Measurements from ENCODE around the gene MCF2L. TPM values are rescaled to one million over a fixed set of nuclear protein-coding genes. Genes with fewer than 3 reads are reported as not detected.
"Not testable (repeated sequence)": the region's sequence is repeated elsewhere in the genome, so short reads cannot be mapped to it uniquely, and the experiment has no call there.

MCF2L gene
- total RNA-seq, 1 donor from 2014 or later: 41.2 TPM

GRCh38 chr13:113098162-113098732, 129.2 kb downstream of the MCF2L start:
- Histone ChIP-seq H3K4me1 (no peaks in the 10 kb centered on the region), H3K27ac (replicated peaks) (no peak overlapping the region), H3K9me3 (replicated peaks) (no peaks in the 10 kb centered on the region), H3K36me3 (peaks cover 12% of the 10 kb centered on the region), H3K27me3 (ENCODE audit: low read depth) (no peaks in the 10 kb centered on the region), H3K4me3 (no peak overlapping the region)
- DNase-seq: no peak
- intact Hi-C loops (cut with micrococcal nuclease): no loop called here
- TF ChIP-seq, protein P1, sequence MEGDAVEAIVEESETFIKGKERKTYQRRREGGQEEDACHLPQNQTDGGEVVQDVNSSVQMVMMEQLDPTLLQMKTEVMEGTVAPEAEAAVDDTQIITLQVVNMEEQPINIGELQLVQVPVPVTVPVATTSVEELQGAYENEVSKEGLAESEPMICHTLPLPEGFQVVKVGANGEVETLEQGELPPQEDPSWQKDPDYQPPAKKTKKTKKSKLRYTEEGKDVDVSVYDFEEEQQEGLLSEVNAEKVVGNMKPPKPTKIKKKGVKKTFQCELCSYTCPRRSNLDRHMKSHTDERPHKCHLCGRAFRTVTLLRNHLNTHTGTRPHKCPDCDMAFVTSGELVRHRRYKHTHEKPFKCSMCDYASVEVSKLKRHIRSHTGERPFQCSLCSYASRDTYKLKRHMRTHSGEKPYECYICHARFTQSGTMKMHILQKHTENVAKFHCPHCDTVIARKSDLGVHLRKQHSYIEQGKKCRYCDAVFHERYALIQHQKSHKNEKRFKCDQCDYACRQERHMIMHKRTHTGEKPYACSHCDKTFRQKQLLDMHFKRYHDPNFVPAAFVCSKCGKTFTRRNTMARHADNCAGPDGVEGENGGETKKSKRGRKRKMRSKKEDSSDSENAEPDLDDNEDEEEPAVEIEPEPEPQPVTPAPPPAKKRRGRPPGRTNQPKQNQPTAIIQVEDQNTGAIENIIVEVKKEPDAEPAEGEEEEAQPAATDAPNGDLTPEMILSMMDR (IDR thresholded peaks at IDR 0.05; ENCODE audit: borderline replicate concordance): no peak

DNA sequence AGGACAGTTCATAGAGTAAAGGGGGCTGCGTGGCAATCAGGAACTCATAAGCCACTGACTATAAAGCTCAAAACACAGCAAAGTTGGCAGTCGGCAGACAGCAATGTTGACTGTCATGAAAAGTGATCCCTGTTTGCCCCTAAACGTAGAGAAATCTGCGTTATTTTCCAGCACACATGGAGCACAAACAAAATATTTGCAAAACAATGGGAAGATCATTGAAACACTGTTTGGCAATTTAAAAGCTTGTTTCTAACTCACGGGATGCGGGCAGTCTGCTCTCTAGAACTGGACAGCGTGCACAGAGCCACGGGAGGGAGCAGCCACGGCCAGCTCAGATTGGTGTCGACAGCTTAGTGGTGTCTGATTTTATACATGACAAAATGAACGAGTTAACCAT, 130.1 kb downstream of the MCF2L start:
- peaks cover 3% of the 10 kb centered on the region for H3K27me3 ChIP-seq (ENCODE audit: low read depth)
- intact Hi-C loops (cut with micrococcal nuclease): no loop called here

DNA sequence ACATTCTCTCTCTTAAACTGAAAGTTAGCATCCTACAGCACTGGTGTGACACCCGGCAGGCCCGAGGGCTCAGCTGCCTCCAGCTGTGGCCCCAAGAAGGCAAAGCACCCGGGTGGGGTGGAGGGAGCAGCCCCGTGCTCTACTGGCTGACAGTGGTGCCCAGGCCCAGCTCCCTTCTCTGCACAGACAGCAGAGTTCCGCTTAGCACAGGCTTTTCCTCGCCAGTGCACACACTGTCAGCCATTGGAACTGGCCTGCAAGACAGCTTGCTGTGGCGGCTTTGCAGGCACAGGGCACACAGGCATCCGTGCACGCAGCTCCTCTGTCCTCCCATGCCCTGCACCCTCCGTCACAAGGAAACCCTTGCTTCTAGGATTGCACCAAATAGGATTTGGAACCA, 133.3 kb downstream of the MCF2L start:
- H3K4me1 ChIP-seq; H3K9me3 ChIP-seq (replicated peaks); DNase-seq; H3K4me3 ChIP-seq; H3K27ac ChIP-seq (replicated peaks); H3K36me3 ChIP-seq; intact Hi-C loops (cut with micrococcal nuclease): not testable (repeated sequence)
- peaks cover 21% of the 10 kb centered on the region for H3K27me3 ChIP-seq (ENCODE audit: low read depth)

More for the DNA sequence above, 130.1 kb downstream of the MCF2L start:
- Histone ChIP-seq H3K9me3 (replicated peaks) (no peaks in the 10 kb centered on the region), H3K4me3 (no peak overlapping the region), H3K4me1 (no peaks in the 10 kb centered on the region), H3K36me3 (peaks cover 12% of the 10 kb centered on the region), H3K27ac (replicated peaks) (no peak overlapping the region)
- DNase-seq: no peak
- TF ChIP-seq, protein P1 (IDR thresholded peaks at IDR 0.05; ENCODE audit: borderline replicate concordance): no peak

DNA sequence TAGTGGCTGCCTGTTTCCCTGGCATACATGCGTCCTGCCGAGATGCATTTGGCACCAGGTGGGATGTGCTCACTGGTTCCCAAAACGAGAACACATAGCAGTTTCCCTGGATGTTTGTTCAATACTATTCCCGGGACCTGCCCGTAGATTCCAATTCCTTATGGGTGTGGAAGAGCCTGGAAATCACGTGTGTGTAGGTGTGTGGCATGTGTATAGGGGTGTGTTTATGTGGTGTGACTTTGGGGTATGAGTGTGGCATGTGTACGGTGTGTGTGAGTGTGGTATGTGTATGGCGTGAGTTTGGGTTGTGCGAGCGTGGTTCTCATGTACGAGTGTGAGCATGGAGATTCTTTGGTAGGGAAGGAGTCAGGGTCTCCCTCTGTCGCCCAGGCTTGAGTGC, 133.7 kb downstream of the MCF2L start:
- TF ChIP-seq, protein P1 (IDR thresholded peaks at IDR 0.05; ENCODE audit: borderline replicate concordance): no peak
- Histone ChIP-seq H3K27ac (replicated peaks) (no peak overlapping the region), H3K4me3 (no peak overlapping the region), H3K36me3 (no peaks in the 10 kb centered on the region), H3K27me3 (ENCODE audit: low read depth) (peaks cover 21% of the 10 kb centered on the region), H3K4me1 (no peaks in the 10 kb centered on the region), H3K9me3 (replicated peaks) (no peaks in the 10 kb centered on the region)
- no peak for DNase-seq
- intact Hi-C loops (cut with micrococcal nuclease): no loop called here

GRCh38 chr13:113103646-113104045, 134.6 kb downstream of the MCF2L start:
- no peaks in the 10 kb centered on the region for H3K9me3 ChIP-seq (replicated peaks)
- no peaks in the 10 kb centered on the region for H3K4me1 ChIP-seq
- H3K36me3 ChIP-seq: no peaks in the 10 kb centered on the region
- H3K27me3 ChIP-seq (ENCODE audit: low read depth): peaks cover 21% of the 10 kb centered on the region
- H3K4me3 ChIP-seq: no peak overlapping the region
- no peak overlapping the region for H3K27ac ChIP-seq (replicated peaks)
- intact Hi-C loops (cut with micrococcal nuclease): no loop called here
- no peak for DNase-seq
- TF ChIP-seq, protein P1 (IDR thresholded peaks at IDR 0.05; ENCODE audit: borderline replicate concordance): no peak

- no peak within 1 kb of the TSS for H3K27ac ChIP-seq (replicated peaks)
- no peak within 1 kb of the TSS for H3K4me3 ChIP-seq
- no peaks in the 10 kb centered on the region for H3K36me3 ChIP-seq
- TF ChIP-seq, protein P1 (IDR thresholded peaks at IDR 0.05; ENCODE audit: borderline replicate concordance): no peak
- DNase-seq: no peak
- H3K4me1 ChIP-seq: peaks cover 9% of the 10 kb centered on the region
- no peaks in the 10 kb centered on the region for H3K9me3 ChIP-seq (replicated peaks)
- intact Hi-C loops (cut with micrococcal nuclease): no loop called here
- H3K27me3 ChIP-seq (ENCODE audit: low read depth): peaks cover 34% of the 10 kb centered on the region
Observed at GRCh38 chr13:113105032-113105920, 136.3 kb downstream of the MCF2L start, which contains the start of gene F7. F7 (plus strand) TSS chr13:113105791; CDS start chr13:113105842, 51 bp downstream.
